NCI-H2196 treated with DMSO at 0.1 percent for 48 hours (cell line): Measurements from ENCODE around the gene BAG1.

ENCODE experiments used
- DNase-seq: peaks from one replicate; lab custom pipeline; 2025; ENCODE audit not compliant: unreplicated experiment; lab: John Stamatoyannopoulos, UW

Gene BAG1

DNA sequence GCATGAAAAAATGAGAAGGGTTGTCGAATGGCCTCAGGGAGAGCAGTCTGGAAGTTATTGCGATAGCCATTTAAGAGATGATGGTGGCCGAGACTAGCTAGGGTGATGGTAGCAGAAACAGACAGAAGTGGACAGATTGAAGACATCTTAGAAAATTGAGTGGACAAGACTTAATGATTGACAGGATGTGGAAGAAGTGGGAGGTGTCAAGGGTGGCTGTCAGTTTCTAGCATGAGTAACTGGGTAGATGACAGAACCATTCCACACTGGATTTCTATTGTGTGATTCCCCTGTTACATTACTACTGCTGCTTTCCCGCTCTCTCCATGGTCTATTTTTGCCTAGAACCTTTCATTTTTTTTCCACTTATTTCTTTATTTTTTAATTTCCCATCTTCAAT is 13.0 kb upstream of the BAG1 start:
- no peak for DNase-seq

DNA sequence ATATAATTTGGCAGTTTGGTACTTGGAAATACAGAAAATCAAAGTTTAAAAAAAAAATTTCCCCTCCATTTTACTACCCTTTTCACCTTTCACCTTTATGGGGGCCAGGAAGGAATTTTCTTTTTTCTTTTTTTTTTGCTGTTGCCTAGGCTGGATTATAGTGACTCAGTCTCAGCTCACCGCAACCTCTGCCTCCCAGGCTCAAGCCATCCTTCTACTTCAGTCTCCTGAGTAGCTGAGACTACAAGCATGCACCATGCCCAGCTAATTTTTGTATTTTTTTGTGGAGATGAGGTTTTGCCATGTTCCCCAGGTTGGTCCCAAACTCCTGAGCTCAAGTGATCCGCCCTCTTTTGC is 9.4 kb upstream of the BAG1 start:
- no peak for DNase-seq

DNA sequence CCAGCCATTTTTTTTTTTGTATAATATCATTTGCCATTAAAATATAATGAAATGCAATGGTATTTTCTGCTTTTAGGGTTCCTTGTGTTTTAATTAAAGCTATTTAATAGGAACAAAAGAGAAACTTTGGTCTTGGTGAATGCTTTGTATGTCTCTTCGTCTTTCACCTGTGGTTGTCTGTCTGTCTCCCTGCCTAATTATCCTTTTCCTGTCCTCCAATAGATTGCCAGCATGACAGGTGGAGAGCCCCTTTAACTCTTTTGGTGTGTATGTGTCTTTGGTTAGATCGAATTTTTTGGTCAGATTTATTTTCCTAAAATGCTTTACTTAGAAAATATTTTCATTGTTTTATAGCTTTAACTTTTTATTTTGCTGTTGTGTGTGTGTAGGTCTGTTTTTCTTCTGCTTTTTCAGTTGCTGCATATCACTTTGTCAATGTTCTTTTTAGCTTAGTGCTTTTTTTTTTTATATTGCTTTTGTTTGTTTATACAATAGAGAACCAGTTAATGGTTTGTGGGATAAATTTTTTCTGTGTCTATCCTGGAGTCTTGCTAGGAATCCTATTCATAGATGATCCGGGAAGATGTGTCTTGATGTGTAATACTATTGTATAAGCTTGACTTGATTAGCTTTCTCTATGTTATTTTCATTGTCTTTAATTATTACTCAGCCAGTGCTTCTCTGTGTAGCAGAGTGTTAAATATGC is 8.9 kb upstream of the BAG1 start:
- no peak for DNase-seq

DNA sequence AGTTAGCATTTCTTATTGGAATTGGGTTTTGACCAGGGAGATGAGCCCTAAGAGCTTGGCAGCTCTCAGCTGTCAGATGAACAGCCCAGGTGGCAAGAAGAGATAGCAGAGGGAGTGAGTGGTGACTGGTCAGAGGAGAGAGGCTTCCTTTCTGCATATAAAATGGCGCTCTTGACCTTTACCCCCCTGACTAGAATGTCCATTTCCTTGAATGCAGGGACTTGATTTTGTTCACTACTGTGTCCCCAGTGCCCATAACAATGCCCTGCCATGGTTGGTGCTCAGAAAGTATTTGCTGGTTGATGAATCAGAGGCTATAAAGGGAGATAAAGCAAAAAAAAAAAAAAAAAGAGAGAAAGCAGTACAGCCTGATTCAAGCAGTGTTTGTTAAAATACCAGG is 7.6 kb upstream of the BAG1 start:
- DNase-seq, result no peak

DNA sequence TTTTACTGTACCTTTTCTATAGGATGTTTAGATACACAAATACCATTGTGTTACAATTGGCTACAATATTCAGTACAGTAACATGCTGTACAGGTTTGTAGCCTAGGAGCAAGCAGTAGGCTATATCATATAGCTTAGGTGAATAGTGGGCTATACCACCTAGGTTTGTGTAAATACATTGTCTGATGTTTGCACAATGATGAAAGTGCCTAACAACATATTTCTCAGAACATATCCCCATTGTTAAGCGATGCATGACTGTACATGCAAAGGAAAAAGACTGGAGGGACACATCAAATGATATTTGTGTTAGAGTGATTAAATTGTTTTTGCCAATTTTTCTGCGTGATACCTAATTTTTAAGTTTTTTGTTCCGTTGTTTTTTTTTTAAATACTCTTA is 5.6 kb upstream of the BAG1 start:
- no peak for DNase-seq

DNA sequence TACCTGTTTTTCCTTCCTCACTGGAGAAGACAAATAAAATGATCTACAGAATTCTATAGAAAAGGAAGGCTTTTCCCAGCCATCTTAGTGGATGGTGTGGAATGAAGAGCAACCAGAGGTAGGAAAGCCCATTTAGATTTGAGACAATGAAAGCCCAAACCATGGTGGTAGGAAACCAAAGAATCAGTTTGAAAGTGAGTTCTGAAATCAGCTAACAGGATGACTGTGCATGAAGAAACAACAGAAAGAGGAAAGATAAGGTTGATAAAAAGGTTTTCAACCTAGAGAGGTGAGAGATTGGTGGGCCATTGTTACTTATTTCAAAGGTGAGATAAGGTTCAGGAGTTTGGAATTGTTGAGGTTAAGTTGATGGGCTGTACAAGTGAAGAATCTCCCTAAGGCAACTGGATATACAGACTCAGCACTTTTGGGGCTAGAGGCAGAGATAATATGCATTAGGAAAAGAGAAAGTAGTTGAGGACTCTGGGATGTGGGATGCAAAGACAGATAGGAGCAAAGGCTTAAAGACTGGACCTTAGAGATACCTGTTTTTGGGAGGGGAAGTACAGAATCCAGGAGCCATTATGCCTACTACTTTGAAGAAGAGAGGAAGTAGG is 2.8 kb upstream of the BAG1 start:
- DNase-seq, result no peak

DNA sequence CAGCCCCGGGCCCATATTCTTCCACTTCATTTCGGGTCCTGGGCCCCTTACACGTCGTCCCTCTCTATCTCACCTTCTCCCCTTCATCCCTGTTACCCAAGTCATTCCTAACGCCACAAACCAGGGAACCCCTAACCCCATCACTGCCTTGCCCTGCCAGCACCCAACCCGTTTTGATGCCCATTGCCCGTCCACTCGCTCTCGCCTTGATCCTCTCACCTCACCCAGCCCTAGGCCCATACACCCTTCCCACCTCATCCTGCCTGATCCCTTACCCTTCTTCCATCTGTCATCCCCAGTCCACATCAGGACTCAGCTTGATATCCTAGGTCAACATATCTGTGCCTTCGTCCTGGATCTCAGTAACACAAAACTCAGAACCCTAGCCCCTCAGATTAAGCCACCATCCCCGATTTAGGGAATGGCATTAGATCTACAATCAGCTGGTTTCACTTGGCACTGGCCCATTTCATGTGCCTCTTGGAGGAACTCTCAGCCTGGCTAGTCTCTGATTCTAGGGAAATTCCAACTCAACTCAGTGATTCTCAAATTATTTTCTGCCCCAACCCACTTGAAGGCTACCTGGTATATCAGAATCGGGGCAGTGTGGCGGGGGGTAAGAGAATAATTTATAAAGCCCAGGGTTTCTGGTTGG is 830 bp upstream of the BAG1 start:
- no peak for DNase-seq

DNA sequence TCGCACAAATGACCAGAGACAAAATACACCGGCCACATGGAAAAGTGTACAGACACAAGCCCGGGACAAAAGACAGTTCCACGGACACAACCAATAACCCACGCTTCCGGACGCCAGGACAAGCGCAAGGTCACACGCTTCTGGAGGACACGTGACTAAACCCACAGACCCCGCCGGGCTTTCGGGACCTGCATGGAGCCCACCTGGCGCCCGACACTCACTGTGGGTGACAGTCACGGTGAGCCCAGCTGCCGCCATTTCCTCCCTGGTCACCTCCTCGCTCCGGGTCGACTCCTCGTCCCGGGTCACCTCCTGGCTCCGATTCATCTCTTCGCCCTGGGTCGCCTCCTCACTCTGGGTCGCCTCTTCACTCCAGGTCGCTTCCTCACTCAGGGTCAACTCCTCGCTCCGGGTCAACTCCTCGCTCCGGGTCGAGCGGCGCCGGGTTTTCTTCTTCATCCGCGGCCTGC is 470 bp downstream of the BAG1 start:
- DNase-seq, result no peak

DNA sequence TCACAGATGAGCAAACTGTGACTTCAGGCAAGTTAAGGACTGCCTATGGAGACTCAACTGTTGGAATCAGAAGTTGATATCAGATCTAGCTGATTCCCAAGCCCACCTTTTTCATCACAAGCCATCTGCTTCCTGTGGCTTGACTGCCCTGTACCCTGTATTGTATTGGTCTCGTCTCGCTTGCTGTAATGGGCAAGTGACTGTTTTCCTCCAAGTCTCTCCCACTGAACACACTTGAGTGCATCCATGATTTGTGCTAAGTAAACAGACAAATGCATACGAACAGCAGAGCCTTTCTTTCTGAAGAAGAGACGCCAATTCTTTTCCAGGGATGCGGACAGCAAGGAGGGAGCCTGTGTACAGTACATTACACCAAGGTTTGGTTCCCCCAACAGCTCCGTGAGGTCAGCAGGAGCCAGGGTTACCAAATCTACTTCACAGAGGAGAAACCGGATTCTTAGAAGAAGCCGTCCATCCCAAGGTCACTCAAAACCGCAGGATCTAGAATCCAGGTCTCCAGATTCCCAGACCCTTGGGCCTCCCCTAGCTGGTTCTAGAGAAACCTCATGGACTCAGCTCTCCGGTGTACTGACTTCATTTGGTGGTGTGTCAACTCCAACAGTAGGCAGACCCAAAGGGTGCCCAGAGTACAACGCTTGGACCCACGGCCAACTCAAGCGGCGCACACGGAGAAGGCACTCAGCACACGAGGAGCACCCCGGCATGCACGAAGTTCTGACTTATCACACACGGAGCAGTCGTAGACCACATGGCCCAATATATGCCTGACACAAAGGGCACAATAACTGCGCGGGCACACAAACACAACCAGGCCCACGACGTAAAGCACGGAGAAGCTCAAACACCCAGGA is 1.1 kb downstream of the BAG1 start:
- DNase-seq, result no peak

DNA sequence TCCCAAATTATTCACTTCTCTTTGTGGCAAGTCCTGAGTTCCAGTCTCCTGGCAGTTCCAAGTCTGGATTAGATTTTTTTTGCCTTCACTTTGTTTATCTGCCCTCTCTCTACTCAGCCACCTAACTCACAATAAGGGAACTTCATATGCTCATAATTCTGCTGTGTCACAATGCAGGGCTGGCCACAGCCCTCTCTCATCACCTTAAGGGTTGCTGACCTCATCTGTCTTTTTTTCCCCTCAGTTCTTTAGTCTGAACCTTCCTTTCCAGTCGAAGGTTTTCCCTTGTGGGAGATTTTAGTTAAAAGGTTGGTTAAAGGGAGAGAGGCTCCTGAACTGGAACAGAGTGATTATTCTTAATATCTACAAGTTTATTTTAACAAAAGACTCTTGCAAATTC is 4.1 kb downstream of the BAG1 start:
- no peak for DNase-seq

DNA sequence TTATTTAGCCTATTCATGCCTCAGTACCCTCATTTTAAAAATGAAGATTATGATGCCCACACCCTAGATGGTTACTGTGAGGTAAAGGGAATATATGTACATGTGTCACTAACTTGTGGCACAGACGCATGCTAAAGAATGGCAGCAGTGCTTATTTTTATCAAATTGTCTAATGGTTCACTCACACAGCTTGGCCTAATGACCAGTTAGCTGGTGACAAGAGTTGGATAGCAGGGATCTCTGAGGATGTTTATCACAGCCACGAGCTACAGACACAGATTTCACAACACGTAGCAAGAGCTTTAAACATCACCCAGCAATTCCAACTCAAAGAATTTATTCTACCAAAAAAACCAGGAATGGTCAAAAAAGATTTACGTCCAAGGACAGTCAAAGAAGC is 7.2 kb downstream of the BAG1 start:
- no peak for DNase-seq

DNA sequence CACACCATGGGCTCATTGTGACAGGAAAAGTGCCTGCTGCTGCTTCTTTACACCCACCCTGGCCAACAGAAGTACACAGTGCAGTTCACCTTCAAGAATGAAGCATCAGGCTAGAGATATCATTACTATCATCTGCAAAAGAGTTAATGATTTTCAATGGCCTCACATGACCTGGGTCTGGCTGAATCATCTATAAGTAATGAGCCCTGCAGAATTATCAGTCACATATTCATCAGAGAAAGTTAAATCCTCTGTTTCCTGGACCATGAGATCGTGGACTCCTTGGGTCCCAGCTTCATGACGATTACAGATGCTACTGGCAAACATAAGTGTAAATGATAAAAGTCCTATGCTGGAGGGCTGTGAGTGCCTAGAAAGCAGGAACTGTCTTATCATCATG is 8.3 kb downstream of the BAG1 start:
- no peak for DNase-seq

DNA sequence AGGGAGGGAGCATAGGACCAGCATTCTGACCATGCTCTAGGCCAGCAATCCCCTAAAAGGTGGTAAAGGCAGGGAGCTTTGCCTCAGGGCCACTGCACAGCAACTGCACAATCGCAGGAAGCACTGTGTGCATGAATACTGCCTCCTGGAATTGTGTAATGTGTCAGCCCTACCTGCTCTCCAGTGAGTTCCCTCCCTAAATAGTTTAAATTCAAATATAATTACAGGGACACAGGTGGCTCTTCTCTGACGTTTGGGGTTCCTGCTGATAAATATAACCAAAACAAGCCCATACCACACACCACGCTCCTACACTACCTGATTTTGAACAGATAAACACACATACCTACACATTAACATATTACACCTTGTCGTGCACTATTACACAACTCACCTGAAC is 9.0 kb downstream of the BAG1 start:
- DNase-seq, result no peak

DNA sequence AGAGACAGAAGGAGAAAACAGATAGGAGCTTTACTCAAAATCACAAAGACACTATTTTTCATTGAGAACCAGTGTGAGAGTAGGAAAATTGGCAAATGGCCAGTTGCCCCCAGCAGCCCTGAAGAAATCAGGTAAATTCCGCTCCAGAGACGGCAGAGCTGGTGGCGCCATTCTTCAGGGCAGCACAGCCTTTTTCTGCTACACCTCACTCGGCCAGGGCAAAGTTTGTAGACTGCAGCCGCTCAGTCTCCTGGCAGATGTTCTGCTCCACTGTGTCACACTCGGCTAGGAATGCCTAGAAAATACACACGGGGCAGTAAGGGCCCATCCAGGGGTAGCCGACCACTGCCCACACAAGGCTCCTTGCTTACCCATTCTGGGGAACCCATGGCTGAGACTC is 9.5 kb downstream of the BAG1 start:
- DNase-seq, result no peak

DNA sequence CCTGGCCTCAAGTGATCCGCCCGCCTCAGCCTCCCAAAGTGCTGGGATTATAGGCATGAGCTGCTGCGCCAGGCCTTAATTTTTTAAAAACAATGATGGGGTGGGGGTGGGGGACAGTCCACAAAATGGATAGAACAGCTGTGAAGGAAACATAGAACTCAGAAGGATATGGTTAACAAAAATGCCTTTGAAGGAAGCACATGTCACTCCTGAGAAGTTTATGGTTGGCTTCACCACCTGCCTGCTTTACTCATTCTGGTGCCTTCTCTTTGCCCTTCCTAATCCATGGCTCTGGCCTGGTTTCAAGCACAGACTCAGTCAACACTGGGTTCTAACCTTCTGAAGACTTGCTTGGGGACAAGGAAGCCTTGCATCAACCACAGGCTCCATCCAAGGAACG is 10.3 kb downstream of the BAG1 start:
- no peak for DNase-seq

DNA sequence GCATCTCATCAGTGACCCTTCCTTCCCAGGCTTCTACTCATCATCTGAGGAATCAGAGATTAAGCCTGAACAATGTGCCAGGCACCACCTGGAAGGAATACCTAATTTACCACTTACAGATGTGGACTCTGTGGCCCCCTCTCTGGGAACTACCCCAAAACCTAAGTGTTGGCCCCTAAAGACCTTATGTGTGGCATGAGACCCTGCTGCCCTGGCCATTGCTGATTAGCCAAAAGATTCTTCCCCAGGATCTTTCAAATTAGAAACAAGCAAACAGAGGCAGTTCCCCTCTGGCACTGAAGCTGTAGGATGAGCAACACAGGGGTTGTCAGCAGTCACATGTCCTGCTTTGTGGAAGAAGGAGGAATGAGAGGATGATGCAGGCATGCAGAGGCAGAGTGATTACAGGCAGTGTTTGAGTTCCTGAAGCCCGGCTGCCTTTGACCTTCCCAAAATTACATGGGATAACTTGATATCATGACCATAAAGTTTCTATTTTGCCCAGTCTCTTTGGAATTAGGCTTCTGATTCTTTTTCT is 14.0 kb downstream of the BAG1 start:
- DNase-seq, result no peak

DNA sequence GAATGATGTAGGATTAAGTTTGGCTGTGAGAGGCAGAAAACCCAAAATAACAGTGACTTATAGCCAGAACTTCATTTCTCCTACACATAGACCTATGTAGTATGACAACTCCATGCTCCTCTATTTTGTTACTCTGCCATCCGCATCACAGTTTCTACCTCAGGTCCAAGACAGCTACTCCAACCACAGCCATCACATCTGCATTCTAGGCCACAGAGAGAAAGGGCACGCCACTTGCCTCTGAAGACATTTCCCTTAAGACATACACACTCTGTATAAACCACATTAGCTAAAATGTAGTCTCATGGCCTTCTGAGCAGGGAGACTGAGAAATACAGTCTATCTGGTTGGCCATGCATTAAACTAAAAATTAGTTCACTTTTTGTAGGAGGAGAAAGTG is 14.5 kb downstream of the BAG1 start:
- no peak for DNase-seq

DNA sequence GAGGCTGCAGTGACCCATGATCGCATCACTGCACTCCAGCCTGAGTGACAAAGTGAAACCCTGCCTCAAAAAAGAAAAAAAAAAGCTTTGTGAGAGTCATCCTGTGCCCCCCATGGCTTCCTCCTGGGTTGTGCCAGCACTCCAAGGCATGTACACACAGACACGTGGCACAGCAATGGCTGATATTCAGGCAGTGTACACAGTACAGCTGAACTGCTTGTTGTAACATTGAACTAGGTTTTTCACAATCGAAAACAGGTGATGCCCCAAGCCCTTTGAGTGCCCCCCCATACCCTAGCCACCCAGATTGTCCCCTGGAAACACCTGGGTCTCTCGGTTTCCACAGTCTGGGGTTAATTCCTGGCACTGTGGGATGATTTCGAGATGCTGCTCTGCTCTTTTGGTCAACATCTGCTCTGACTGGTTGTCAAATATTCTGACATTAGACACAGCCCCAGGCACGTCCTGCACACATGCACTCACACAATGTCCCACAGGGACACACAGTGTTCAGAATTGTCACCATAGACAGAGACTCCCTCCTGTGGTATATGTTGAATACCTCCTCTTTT is 15.3 kb downstream of the BAG1 start:
- no peak for DNase-seq

DNA sequence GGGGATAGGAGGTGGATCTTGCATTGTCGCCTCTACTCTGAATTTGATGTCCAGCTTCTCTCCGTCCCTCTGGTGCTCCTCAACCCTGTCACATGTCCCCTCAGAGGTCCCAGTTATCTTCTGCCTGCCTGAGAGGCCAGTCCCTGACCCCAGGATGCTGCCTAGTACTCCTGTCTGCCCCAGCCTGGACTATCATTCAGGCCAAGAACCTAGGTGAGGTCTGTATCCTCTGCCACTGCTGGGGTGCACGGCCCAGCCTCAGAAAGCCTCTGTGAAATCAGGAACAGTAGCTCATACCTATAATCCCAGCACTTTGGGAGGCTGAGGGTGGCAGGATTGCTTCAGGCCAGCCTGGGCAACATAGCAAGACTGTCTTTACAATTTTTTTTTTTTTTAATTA is 15.9 kb downstream of the BAG1 start:
- no peak for DNase-seq

DNA sequence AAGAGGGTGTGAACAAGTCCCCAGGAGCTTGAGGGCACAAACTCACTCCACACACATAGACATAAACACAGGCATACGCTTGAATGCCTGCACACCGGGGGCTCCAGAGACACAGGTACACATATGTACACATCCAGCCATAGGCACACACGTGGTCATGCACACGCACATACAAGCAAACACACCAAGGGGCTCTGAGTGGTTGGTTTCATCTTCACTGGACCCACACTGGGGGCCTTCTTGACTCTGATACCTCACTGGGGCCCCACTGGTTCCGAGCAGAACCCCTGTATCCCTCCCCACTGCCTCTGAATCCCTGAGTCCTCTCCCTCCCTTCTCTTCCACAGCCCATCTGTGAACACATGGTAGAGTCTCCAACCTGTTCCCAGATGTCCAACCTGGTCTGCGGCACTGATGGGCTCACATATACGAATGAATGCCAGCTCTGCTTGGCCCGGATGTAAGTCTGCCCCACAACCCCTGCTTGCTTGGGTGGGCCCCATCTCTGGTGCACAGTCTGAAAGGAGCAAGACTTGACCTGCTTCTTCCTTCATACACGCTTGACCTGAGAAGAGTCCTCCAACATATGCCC is 18.1 kb downstream of the BAG1 start:
- no peak for DNase-seq

DNA sequence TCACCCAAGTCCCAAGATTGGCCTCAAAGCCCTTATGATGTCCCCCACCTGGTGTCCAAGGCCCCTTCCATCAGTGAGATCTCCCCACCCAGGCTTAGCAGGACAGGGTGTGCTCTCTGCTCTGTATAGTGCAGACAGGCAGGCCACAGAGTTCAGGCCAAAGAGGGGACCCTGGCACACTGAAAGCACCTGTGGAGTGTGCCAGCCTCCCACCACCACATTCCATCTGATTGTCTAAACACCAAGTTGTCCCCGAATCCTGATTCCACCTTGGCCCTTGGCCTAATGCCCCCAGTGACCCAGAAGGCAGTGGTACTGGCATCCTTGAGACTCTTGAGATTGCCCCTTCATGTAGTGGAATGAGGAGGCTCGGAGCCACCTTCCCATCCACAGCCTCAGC is 19.2 kb downstream of the BAG1 start:
- DNase-seq, result no peak
